H1 (cell line): Measurements from ENCODE around the gene PDLIM3. TPM values are rescaled to one million over a fixed set of nuclear protein-coding genes. Genes with fewer than 3 reads are reported as not detected.

Experiments
- CTCF ChIA-PET: fragments of 300-600 bp; sonication (Branson Sonifier 250); formaldehyde crosslinking; loops from one replicate; lab custom pipeline; 2021; ENCODE audit not compliant: partially characterized antibody; lab: Charles Lee
- POLR2A ChIA-PET: fragments of 300-600 bp; sonication (Branson Sonifier 250); formaldehyde crosslinking; loops from one replicate; lab custom pipeline; 2021; ENCODE audit warnings: inconsistent platforms; ENCODE audit not compliant: partially characterized antibody; lab: Charles Lee
- DNase-seq, 2 experiments: peaks; one replicate each; pipeline versions ENCODE4 v3.0.0 to v3.0.0-alpha.2; 2010 to 2022; ENCODE audit warnings: low spot score in 2 of 2, low read depth in 1 of 2, mixed read lengths in 1 of 2
- FAIRE-seq: peaks from 2 replicates; lab custom pipeline; 2011; peaks lifted over from hg19 to GRCh38; lab: Jason Lieb, UNC
- H2AFZ ChIP-seq: 2 replicates; pipeline ENCODE4 v1.8.1; 2012; ENCODE audit warnings: low read length, inconsistent platforms
- H2AK5ac ChIP-seq: 2 replicates; pipeline ENCODE4 v1.6.1; 2013; ENCODE audit warnings: low read depth, low read length
- H2BK120ac ChIP-seq: replicated peaks from 2 replicates; pipeline ENCODE3; 2013; ENCODE audit warnings: low read depth, low read length, inconsistent platforms
- H2BK12ac ChIP-seq: 2 replicates; pipeline ENCODE4 v1.6.1; 2013; ENCODE audit warnings: low read depth, low read length
- H2BK15ac ChIP-seq: 2 replicates; pipeline ENCODE4 v1.6.1; 2013; ENCODE audit warnings: low read length
- H2BK20ac ChIP-seq: 2 replicates; pipeline ENCODE4 v1.6.1; 2013; ENCODE audit warnings: low read length
- H2BK5ac ChIP-seq: 2 replicates; pipeline ENCODE4 v1.6.1; 2013; ENCODE audit warnings: low read depth, low read length
- H3K14ac ChIP-seq: 2 replicates; pipeline ENCODE4 v1.6.1; 2013; ENCODE audit warnings: inconsistent platforms; ENCODE audit not compliant: insufficient read length
- H3K18ac ChIP-seq: 2 replicates; pipeline ENCODE4 v1.6.1; 2013; ENCODE audit warnings: low read length; ENCODE audit errors: extremely low read depth
- H3K23ac ChIP-seq: 2 replicates; pipeline ENCODE4 v1.6.1; 2013; ENCODE audit warnings: inconsistent platforms; ENCODE audit not compliant: insufficient read length
- H3K23me2 ChIP-seq: 2 replicates; pipeline ENCODE4 v1.6.1; 2013; ENCODE audit warnings: low read depth, low read length
- H3K27ac ChIP-seq: 2 replicates; pipeline ENCODE4 v1.6.1; 2011; ENCODE audit warnings: low read depth, low read length, inconsistent platforms
- H3K27me3 ChIP-seq, 4 experiments: replicated peaks in 1 of 4; 1 replicate in 1 of 4; 2 replicates in 3 of 4; pipeline versions ENCODE4 v1.6.1 to v1.8.1; 2011 to 2013; ENCODE audit warnings: low read length in 3 of 4, mild to moderate bottlenecking in 3 of 4, inconsistent platforms in 2 of 4, mixed read lengths in 2 of 4, moderate library complexity in 1 of 4; ENCODE audit not compliant: control insufficient read depth in 3 of 4, insufficient read depth in 3 of 4; ENCODE audit errors: extremely low read depth in 1 of 4
- H3K36me3 ChIP-seq, 4 experiments: 2 replicates each; pipeline versions ENCODE4 v1.6.1 to v1.8.1; 2011 to 2013; ENCODE audit warnings: mild to moderate bottlenecking in 4 of 4, low read length in 3 of 4, moderate library complexity in 2 of 4, control low read depth in 1 of 4, inconsistent platforms in 1 of 4; ENCODE audit not compliant: insufficient read depth in 4 of 4, control insufficient read depth in 2 of 4
- H3K4ac ChIP-seq: replicated peaks from 2 replicates; pipeline ENCODE3; 2013; ENCODE audit warnings: low read length, low read depth, mixed read lengths, inconsistent platforms; ENCODE audit not compliant: insufficient read length
- H3K4me1 ChIP-seq, 4 experiments: replicated peaks in 1 of 4; 1 replicate in 1 of 4; 2 replicates in 3 of 4; pipeline versions ENCODE4 v1.6.1 to v1.8.1; 2011 to 2013; ENCODE audit warnings: low read length in 3 of 4, inconsistent platforms in 2 of 4, mixed read lengths in 1 of 4; ENCODE audit not compliant: insufficient read depth in 4 of 4, control insufficient read depth in 3 of 4
- H3K4me2 ChIP-seq, 2 experiments: 2 replicates each; pipeline versions ENCODE4 v1.6.1 to v1.8.1; 2011 to 2013; ENCODE audit warnings: low read depth in 2 of 2, low read length in 2 of 2, control low read depth in 1 of 2, inconsistent platforms in 1 of 2, mild to moderate bottlenecking in 1 of 2; ENCODE audit not compliant: insufficient read depth in 1 of 2
- H3K4me3 ChIP-seq, 4 experiments: fragments of 200-600, 300-600 bp in 1 of 4; sonication (generic), shearing (Covaris generic), sonication (Bioruptor Twin) in 1 of 4; 2 replicates each; pipeline versions ENCODE4 v1.5.1 to v1.8.1; 2011 to 2016; ENCODE audit warnings: low read length in 4 of 4, low read depth in 3 of 4, control low read depth in 2 of 4, inconsistent platforms in 2 of 4, mild to moderate bottlenecking in 2 of 4, mixed read lengths in 1 of 4, moderate library complexity in 1 of 4; ENCODE audit not compliant: insufficient read depth in 2 of 4; ENCODE audit errors: extremely low read depth in 1 of 4
- H3K56ac ChIP-seq: replicated peaks from 2 replicates; pipeline ENCODE3; 2013; ENCODE audit warnings: low read depth, mild to moderate bottlenecking, mixed read lengths, low read length, inconsistent platforms; ENCODE audit not compliant: insufficient read length
- H3K79me1 ChIP-seq: 2 replicates; pipeline ENCODE4 v1.6.1; 2013; ENCODE audit warnings: low read depth, low read length, control low read depth
- H3K79me2 ChIP-seq, 2 experiments: 2 replicates each; pipeline versions ENCODE4 v1.6.1 to v1.8.1; 2012 to 2013; ENCODE audit warnings: low read length in 2 of 2, mild to moderate bottlenecking in 2 of 2, inconsistent platforms in 1 of 2; ENCODE audit not compliant: insufficient read depth in 2 of 2, control insufficient read depth in 1 of 2
- H3K9ac ChIP-seq, 4 experiments: replicated peaks in 1 of 4; 1 replicate in 1 of 4; 2 replicates in 3 of 4; pipeline versions ENCODE4 v1.6.1 to v1.8.1; 2011 to 2013; ENCODE audit warnings: low read depth in 3 of 4, low read length in 3 of 4, control low read depth in 2 of 4, mild to moderate bottlenecking in 2 of 4, moderate library complexity in 2 of 4, inconsistent platforms in 1 of 4; ENCODE audit errors: extremely low read depth in 1 of 4
- H3K9me3 ChIP-seq, 2 experiments: 2 replicates each; pipeline versions ENCODE4 v1.6.1 to v1.8.1; 2012 to 2013; ENCODE audit warnings: mild to moderate bottlenecking in 2 of 2, moderate library complexity in 2 of 2, control low read depth in 1 of 2, inconsistent platforms in 1 of 2, low read depth in 1 of 2, low read length in 1 of 2, mixed read lengths in 1 of 2; ENCODE audit not compliant: insufficient read depth in 2 of 2
- H4K20me1 ChIP-seq, 2 experiments: replicated peaks in 1 of 2; 2 replicates each; pipeline versions ENCODE3 to v1.8.1; 2011 to 2013; ENCODE audit warnings: inconsistent platforms in 2 of 2, low read length in 2 of 2, mild to moderate bottlenecking in 1 of 2; ENCODE audit not compliant: insufficient read depth in 2 of 2, control insufficient read depth in 1 of 2
- H4K5ac ChIP-seq: 2 replicates; pipeline ENCODE4 v1.6.1; 2013; ENCODE audit warnings: low read length, low read depth, mixed read lengths, inconsistent platforms; ENCODE audit not compliant: insufficient read length
- H4K8ac ChIP-seq: 2 replicates; pipeline ENCODE4 v1.8.0; 2013; ENCODE audit warnings: mild to moderate bottlenecking, moderate library complexity, low read length, inconsistent platforms; ENCODE audit not compliant: insufficient read depth; ENCODE audit errors: extremely low read depth
- H4K91ac ChIP-seq: replicated peaks from 2 replicates; pipeline ENCODE3; 2013; ENCODE audit warnings: low read length, mixed read lengths, inconsistent platforms; ENCODE audit not compliant: insufficient read length
- BCL11A ChIP-seq, 2 experiments: IDR thresholded peaks; one replicate each; pipeline ENCODE4 v1.6.1; 2011; ENCODE audit warnings: low read depth in 2 of 2, low read length in 2 of 2, mild to moderate bottlenecking in 2 of 2
- CBX5 ChIP-seq: fragments of 300-800, 300-1000 bp; sonication (generic); IDR thresholded peaks from 2 replicates; pipeline ENCODE4 v1.7.1; 2016; ENCODE audit warnings: antibody characterized with exemption, low read length, low read depth
- CBX8 ChIP-seq: fragments of 300-800, 300-1000 bp; sonication (generic); IDR thresholded peaks from 2 replicates; pipeline ENCODE4 v1.7.1; 2016; ENCODE audit warnings: low read depth, low read length, borderline replicate concordance
- GTF2F1 ChIP-seq: IDR thresholded peaks from 2 replicates; pipeline ENCODE4 v1.6.1; 2012; ENCODE audit warnings: low read depth, low read length, improper control_type of control experiment, borderline replicate concordance
- KDM4A ChIP-seq: IDR thresholded peaks from one replicate; pipeline ENCODE4 v1.7.1; 2012; ENCODE audit warnings: low read depth, mild to moderate bottlenecking, moderate library complexity, low read length, inconsistent platforms; ENCODE audit not compliant: severe bottlenecking
- NANOG ChIP-seq: IDR thresholded peaks from 2 replicates; pipeline ENCODE4 v1.6.1; 2011; ENCODE audit warnings: low read length, low read depth, mild to moderate bottlenecking, inconsistent platforms; ENCODE audit not compliant: insufficient read depth, poor library complexity, severe bottlenecking
- POU5F1 ChIP-seq: IDR thresholded peaks from 2 replicates; pipeline ENCODE4 v1.6.1; 2011; ENCODE audit warnings: low read depth, mild to moderate bottlenecking, low read length, moderate library complexity
- RAD21 ChIP-seq, 2 experiments: IDR thresholded peaks in 1 of 2; conservative IDR thresholded peaks in 1 of 2; 2 replicates each; pipeline ENCODE4 v1.6.1; 2011; ENCODE audit warnings: low read depth in 2 of 2, low read length in 2 of 2, improper control_type of control experiment in 1 of 2, inconsistent platforms in 1 of 2, mild to moderate bottlenecking in 1 of 2, moderate library complexity in 1 of 2
- SIN3A ChIP-seq, 2 experiments: IDR thresholded peaks in 1 of 2; conservative IDR thresholded peaks in 1 of 2; 2 replicates each; pipeline ENCODE4 v1.6.1; 2011 to 2012; ENCODE audit warnings: low read length in 2 of 2, improper control_type of control experiment in 1 of 2, low read depth in 1 of 2, mild to moderate bottlenecking in 1 of 2
- SP4 ChIP-seq: IDR thresholded peaks from 2 replicates; pipeline ENCODE4 v1.6.1; 2012; ENCODE audit warnings: low read length, inconsistent platforms
- WGBS, 2 experiments: shearing (Covaris generic) in 1 of 2; methylation state at CpG; one replicate each; pipeline versions ENCODE4 v1.1.6 to v1.1.7; 2013 to 2015; ENCODE audit warnings: low lambda C conversion rate in 2 of 2, mixed read lengths in 2 of 2, inconsistent platforms in 1 of 2, low coverage in 1 of 2, missing lambda C conversion rate in 1 of 2; ENCODE audit not compliant: insufficient replicate concordance in 2 of 2, insufficient coverage in 1 of 2, insufficient read length in 1 of 2; ENCODE audit errors: extremely low coverage in 1 of 2, missing lambda C conversion rate in 1 of 2; 5-methylcytosine and 5-hydroxymethylcytosine counted together
- polyA plus RNA-seq, 7 experiments: library from polyadenylated mRNA; depleted of rRNA in 3 of 7; stranded (reverse) in 5 of 7; unstranded in 2 of 7; fragments of >200 nt in 5 of 7; fragments of 200-250 nt in 2 of 7; gene quantifications; 1 replicate in 5 of 7; 2 replicates in 1 of 7; 4 replicates in 1 of 7; pipeline versions ENCODE4 v1.2.1 to v1.2.3, GENCODE V29; 2011 to 2013; ENCODE audit warnings: missing spikeins in 2 of 7, mixed read lengths in 2 of 7
- total RNA-seq: library from RNA; stranded (reverse); fragmentation: NEBNext Ultra II Directional; extraction: Animal tissue kit (Norgen Biotek cat#: 25700); gene quantifications from 2 replicates; pipeline ENCODE4 v1.2.1, GENCODE V29; 2021

The PDLIM3 gene
- total and polyA plus RNA-seq, 2 of the 8 experiments (the other 6 are each of a cell fraction or from before 2014, with no cell fraction given) = 7.6 to 8.1 TPM

DNA sequence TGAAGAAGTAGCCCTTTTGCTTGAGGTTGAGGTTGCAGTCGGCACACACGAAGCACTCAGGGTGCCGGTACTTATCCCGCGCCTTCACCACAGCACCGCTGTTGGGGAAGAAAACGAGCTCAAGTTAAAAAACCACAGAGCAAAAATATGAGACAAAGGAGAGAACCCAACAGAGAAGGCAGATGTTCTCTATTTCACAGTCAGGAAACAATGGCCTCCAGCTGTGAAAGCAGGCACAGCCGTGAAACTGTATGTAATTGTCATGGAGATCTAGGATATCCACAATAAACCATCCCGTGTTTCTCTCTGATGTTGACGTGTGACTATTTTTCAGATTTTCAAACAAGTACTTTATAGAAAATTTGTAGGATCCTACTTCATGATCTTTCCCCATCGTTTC is 32.9 kb downstream of the PDLIM3 start:
- H3K56ac ChIP-seq = no peak overlapping the region
- no peak overlapping the region for H2BK15ac ChIP-seq
- no peak overlapping the region for H3K4me3 ChIP-seq
- H3K4me2 ChIP-seq = no peak overlapping the region
- H2BK5ac ChIP-seq = no peak overlapping the region
- H3K14ac ChIP-seq = no peak overlapping the region
- peaks cover 0 to 5% (median 0%) of the 10 kb centered on the region in 4 experiments; a peak in 1 of 7 replicates for H3K4me1 ChIP-seq
- no peak overlapping the region for H3K23ac ChIP-seq
- no peak overlapping the region for H2BK120ac ChIP-seq
- no peak overlapping the region for H4K8ac ChIP-seq
- no peaks in the 10 kb centered on the region for H3K27me3 ChIP-seq
- no peak overlapping the region for H2BK20ac ChIP-seq
- peaks cover 0 to 8% (median 0%) of the 10 kb centered on the region in 4 experiments; a peak in 1 of 8 replicates for H3K36me3 ChIP-seq
- no peak for DNase-seq
- H2AK5ac ChIP-seq = no peak overlapping the region
- no peak overlapping the region for H4K5ac ChIP-seq
- H3K18ac ChIP-seq = no peak overlapping the region
- H4K20me1 ChIP-seq = peaks cover 0 to 1% of the 10 kb centered on the region in 2 experiments
- no peak overlapping the region for H3K4ac ChIP-seq
- CTCF ChIA-PET = interaction anchor here (0.6 kb wide), 1 partner anchor 317 kb away, joined by 3 read pairs; no protein-coding TSS in a partner anchor
- POLR2A ChIA-PET = no interaction called here
- 80% methylated on average over 11 of the region's 11 CpGs; no CpG with 5 or more reads in 1 of the 2 experiments for WGBS, 2 experiments
- FAIRE-seq = no peak
- H3K23me2 ChIP-seq = no peaks in the 10 kb centered on the region
- TF ChIP-seq CBX8 (no peak), POU5F1 (no peak), RAD21 (IDR thresholded peaks at IDR 0.05 in 1 of 2, conservative IDR thresholded peaks at IDR 0.05 in 1 of 2; ENCODE audit: low read depth in 2 of 2, low read length in 2 of 2) (no peak), SP4 (no peak), GTF2F1 (no peak), KDM4A (no peak), BCL11A (IDR thresholded peaks at IDR 0.05; ENCODE audit: low read depth in 2 of 2, low read length in 2 of 2) (no peak), NANOG (no peak), SIN3A (conservative IDR thresholded peaks at IDR 0.05 in 1 of 2, IDR thresholded peaks at IDR 0.05 in 1 of 2; ENCODE audit: low read depth in 1 of 2, low read length in 2 of 2) (no peak), CBX5 (no peak)
- H3K79me2 ChIP-seq = no peaks in the 10 kb centered on the region
- no peak overlapping the region for H3K27ac ChIP-seq
- H2BK12ac ChIP-seq = no peak overlapping the region
- no peak overlapping the region for H4K91ac ChIP-seq
- no peaks in the 10 kb centered on the region for H3K79me1 ChIP-seq
- no peak overlapping the region for H2AFZ ChIP-seq
- H3K9ac ChIP-seq = no peak overlapping the region
- peaks cover 7 to 11% of the 10 kb centered on the region in 2 experiments for H3K9me3 ChIP-seq
